HEK293 (cell line): ENCODE measurements around the gene MIF.
A peak's percentile ranks its signal among the peaks of the same experiment; 100 is the strongest.

Experiments
- CTCF ChIA-PET: fragments of 350-600 bp; formaldehyde crosslinking; extraction: SDS; loops from one replicate; lab custom pipeline; 2021; ENCODE audit warnings: antibody characterized with exemption; lab: Yijun Ruan, JAX
- POLR2A ChIA-PET: fragments of 300-600 bp; formaldehyde crosslinking; extraction: SDS; loops from one replicate; lab custom pipeline; 2020; ENCODE audit warnings: antibody characterized with exemption, inconsistent platforms; lab: Yijun Ruan, JAX
- H3K27ac ChIP-seq: fragments of 200-500 bp; sonication (Bioruptor generic); 2 replicates; pipeline ENCODE4 v1.5.1; 2014; ENCODE audit warnings: low read depth, low read length, control low read depth, inconsistent platforms; ENCODE audit errors: extremely low read depth
- H3K36me3 ChIP-seq, 2 experiments: fragments of 200-500 bp in 1 of 2; sonication (Bioruptor generic) in 1 of 2; 1 replicate in 1 of 2; 2 replicates in 1 of 2; pipeline ENCODE4 v1.5.1; 2014 to 2017; ENCODE audit warnings: inconsistent platforms in 2 of 2, low read length in 2 of 2; ENCODE audit not compliant: control insufficient read depth in 2 of 2, insufficient read depth in 1 of 2
- H3K4me1 ChIP-seq: fragments of 200-500 bp; sonication (Bioruptor generic); 2 replicates; pipeline ENCODE4 v1.5.1; 2014; ENCODE audit warnings: mild to moderate bottlenecking, low read length, inconsistent platforms; ENCODE audit not compliant: control insufficient read depth, insufficient read depth
- H3K4me3 ChIP-seq: 2 replicates; pipeline ENCODE4 v1.5.1; 2011; ENCODE audit warnings: low read depth, mild to moderate bottlenecking, control low read depth, low read length, moderate library complexity
- H3K9me3 ChIP-seq: fragments of 200-500 bp; sonication (Bioruptor generic); 2 replicates; pipeline ENCODE4 v1.5.1; 2014; ENCODE audit warnings: low read depth, low read length, inconsistent platforms; ENCODE audit not compliant: control insufficient read depth, insufficient read depth
- EGR2 ChIP-seq: fragments of 450-650 bp; formaldehyde crosslinking; IDR thresholded peaks from 2 replicates; pipeline ENCODE4 v1.5.1; 2016; ENCODE audit warnings: low read depth, missing biosample characterization, missing genetic modification characterization
- GLI2 ChIP-seq: fragments of 450-650 bp; formaldehyde crosslinking; IDR thresholded peaks from 2 replicates; pipeline ENCODE4; 2017; ENCODE audit warnings: missing biosample characterization, missing genetic modification characterization, low read depth, borderline replicate concordance
- PRDM1 ChIP-seq: fragments of 450-650 bp; formaldehyde crosslinking; IDR thresholded peaks from 2 replicates; pipeline ENCODE4; 2016; ENCODE audit warnings: missing biosample characterization, missing genetic modification characterization
- SCRT1 ChIP-seq: fragments of 450-650 bp; formaldehyde crosslinking; IDR thresholded peaks from 2 replicates; pipeline ENCODE4 v1.5.1; 2016; ENCODE audit warnings: missing biosample characterization, missing genetic modification characterization, borderline replicate concordance
- SETDB1 ChIP-seq: IDR thresholded peaks from one replicate; pipeline ENCODE4 v1.6.1; 2017; ENCODE audit warnings: mild to moderate bottlenecking, low read length, moderate library complexity, mixed read lengths; ENCODE audit not compliant: insufficient read length
- SP3 ChIP-seq: fragments of 450-650 bp; formaldehyde crosslinking; IDR thresholded peaks from 2 replicates; pipeline ENCODE4 v1.5.1; 2016; ENCODE audit warnings: missing biosample characterization, missing genetic modification characterization
- TCF7L2 ChIP-seq: IDR thresholded peaks from 2 replicates; pipeline ENCODE4 v1.6.1; 2011; ENCODE audit warnings: low read depth, mild to moderate bottlenecking, inconsistent platforms, low read length, moderate library complexity, borderline replicate concordance
- TRIM28 ChIP-seq: IDR thresholded peaks from 2 replicates; pipeline ENCODE4 v1.6.1; 2011; ENCODE audit warnings: low read length, control low read depth, borderline replicate concordance
- ZBTB20 ChIP-seq: fragments of 450-650 bp; formaldehyde crosslinking; IDR thresholded peaks from 2 replicates; pipeline ENCODE4 v1.5.1; 2016; ENCODE audit warnings: missing biosample characterization, missing genetic modification characterization
- ZBTB8A ChIP-seq: fragments of 450-650 bp; formaldehyde crosslinking; IDR thresholded peaks from 2 replicates; pipeline ENCODE4 v1.5.1; 2016; ENCODE audit warnings: missing biosample characterization, missing genetic modification characterization
- ZNF114 ChIP-seq: fragments of 450-650 bp; formaldehyde crosslinking; IDR thresholded peaks from 2 replicates; pipeline ENCODE4 v1.5.0; 2017; ENCODE audit warnings: missing biosample characterization, missing genetic modification characterization
- ZNF211 ChIP-seq: fragments of 450-650 bp; formaldehyde crosslinking; IDR thresholded peaks from 2 replicates; pipeline ENCODE4 v1.5.1; 2016; ENCODE audit warnings: low read depth, missing biosample characterization, missing genetic modification characterization
- ZNF354C ChIP-seq: fragments of 450-650 bp; formaldehyde crosslinking; IDR thresholded peaks from 2 replicates; pipeline ENCODE4 v1.5.1; 2016; ENCODE audit warnings: missing biosample characterization, missing genetic modification characterization, low read depth, borderline replicate concordance
- ZNF423 ChIP-seq: fragments of 450-650 bp; formaldehyde crosslinking; IDR thresholded peaks from 2 replicates; pipeline ENCODE4 v1.5.1; 2016; ENCODE audit warnings: missing biosample characterization, missing genetic modification characterization
- ZNF501 ChIP-seq: fragments of 450-650 bp; formaldehyde crosslinking; IDR thresholded peaks from 2 replicates; pipeline ENCODE4 v1.5.1; 2016; ENCODE audit warnings: missing biosample characterization, missing genetic modification characterization
- ZNF623 ChIP-seq: fragments of 450-650 bp; formaldehyde crosslinking; IDR thresholded peaks from 2 replicates; pipeline ENCODE4 v1.5.1; 2016; ENCODE audit warnings: missing biosample characterization, missing genetic modification characterization
- ZNF701 ChIP-seq: fragments of 450-650 bp; formaldehyde crosslinking; IDR thresholded peaks from 2 replicates; pipeline ENCODE4 v1.5.1; 2016; ENCODE audit warnings: missing biosample characterization, missing genetic modification characterization
- ZNF843 ChIP-seq: fragments of 450-650 bp; formaldehyde crosslinking; IDR thresholded peaks from 2 replicates; pipeline ENCODE4 v1.5.1; 2016; ENCODE audit warnings: missing biosample characterization, missing genetic modification characterization
- TF ChIP-seq, protein P1 (sequence below): fragments of 450-650 bp; formaldehyde crosslinking; IDR thresholded peaks from 2 replicates; pipeline ENCODE4 v1.5.1; 2016; ENCODE audit warnings: missing biosample characterization, missing genetic modification characterization
- TF ChIP-seq, protein P2 (sequence below): fragments of 450-650 bp; formaldehyde crosslinking; IDR thresholded peaks from 2 replicates; pipeline ENCODE4 v1.5.1; 2016; ENCODE audit warnings: missing biosample characterization, missing genetic modification characterization
- TF ChIP-seq, protein P3 (sequence below): fragments of 450-650 bp; formaldehyde crosslinking; IDR thresholded peaks from 2 replicates; pipeline ENCODE4 v1.5.1; 2016; ENCODE audit warnings: missing biosample characterization, missing genetic modification characterization
- TF ChIP-seq, protein P4 (sequence below): fragments of 450-650 bp; formaldehyde crosslinking; IDR thresholded peaks from 2 replicates; pipeline ENCODE4 v1.5.1; 2017; ENCODE audit warnings: missing biosample characterization, missing genetic modification characterization

Gene MIF

DNA sequence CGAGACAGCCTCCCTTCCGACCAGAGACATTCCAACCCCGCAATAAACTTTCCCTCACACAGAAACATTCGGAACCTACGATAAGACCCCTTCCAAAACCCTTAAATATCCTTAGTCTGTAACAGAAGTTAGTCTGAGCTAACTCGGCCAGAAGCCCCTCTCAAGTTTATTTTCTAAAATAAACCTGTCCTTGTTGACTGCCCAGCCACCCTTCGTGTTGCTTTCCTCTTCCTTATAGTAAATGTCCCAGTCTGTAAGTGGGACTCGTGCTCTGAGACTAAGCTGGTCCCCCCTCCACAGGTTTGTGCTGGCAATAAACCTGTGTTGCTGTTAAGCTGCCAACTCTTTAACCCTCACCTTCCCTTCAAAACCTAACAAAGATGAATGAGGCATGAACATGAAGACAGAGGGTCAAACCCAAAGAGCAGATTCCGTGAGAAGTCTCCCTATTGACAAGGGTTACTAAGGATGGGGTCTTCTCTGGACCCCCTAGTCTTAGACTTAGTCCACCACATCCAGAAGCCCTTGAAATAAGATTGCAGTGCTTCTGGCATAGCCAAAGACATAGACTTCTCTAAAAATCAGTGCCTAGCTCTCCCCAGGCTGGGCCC is 18.2 kb downstream of the MIF start:
- ChIA-PET CTCF (interaction anchor here (1.0 to 1.1 kb wide), 2 partner anchors 15 to 18 kb away, joined by 3 to 6 read pairs; partner anchors contain the start of gene MIF), POLR2A (interaction anchor here (1.1 to 3.7 kb wide), 4 partner anchors 13 to 55 kb away, joined by 3 to 71 read pairs (median 24); partner anchors contain the start of genes MIF and SLC2A11)
- Histone ChIP-seq H3K27ac (no peak overlapping the region), H3K36me3 (no peaks in the 10 kb centered on the region), H3K4me3 (no peak overlapping the region), H3K4me1 (peaks cover 4% of the 10 kb centered on the region; the same call in 1 of the 2 replicates), H3K9me3 (no peaks in the 10 kb centered on the region)
- TF ChIP-seq SETDB1 (peak; percentile 76), GLI2 (tag by site-specific recombination) (no peak), TRIM28 (peak; percentile 74; the same call in 1 of the 2 replicates), ZNF423 (tag by site-specific recombination) (no peak)

DNA sequence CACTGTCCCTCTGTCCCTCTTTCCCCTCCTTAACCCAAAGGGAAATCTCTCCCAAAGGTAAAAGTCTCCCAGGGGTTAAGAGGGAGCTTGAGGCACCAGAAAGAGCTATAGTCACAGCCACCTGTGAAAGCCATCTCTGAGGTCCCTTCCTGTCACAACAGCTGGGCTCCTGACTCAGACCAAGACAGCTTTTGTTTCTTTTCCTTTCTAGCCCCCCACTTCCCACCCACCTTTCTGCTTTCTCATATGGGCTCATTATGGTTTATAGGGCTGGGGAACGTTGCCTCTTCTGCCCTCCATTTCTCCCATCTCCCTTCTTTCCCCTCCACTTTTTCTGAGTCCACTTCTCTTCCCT is 19.1 kb downstream of the MIF start:
- TF ChIP-seq ZNF501 (tag by site-specific recombination) = no peak
- TF ChIP-seq SCRT1 (tag by site-specific recombination) = 0 out of 2 replicates have a peak, but pooled peaks have one; percentile 23
- TF ChIP-seq PRDM1 = peak; percentile 64; the same call in 1 of the 2 replicates
- H3K4me3 ChIP-seq = peak overlapping the region; percentile 63
- CTCF ChIA-PET = interaction anchor here (0.6 to 1.4 kb wide), 6 partner anchors 14 to 20 kb away, joined by 3 to 4 read pairs (median 4); partner anchors contain the start of gene MIF
- H3K36me3 ChIP-seq = no peaks in the 10 kb centered on the region
- H3K4me1 ChIP-seq = peaks cover 4% of the 10 kb centered on the region; the same call in 1 of the 2 replicates
- H3K27ac ChIP-seq = peak overlapping the region; percentile 94
- H3K9me3 ChIP-seq = no peaks in the 10 kb centered on the region
- POLR2A ChIA-PET = interaction anchor here (0.6 to 3.7 kb wide), 16 partner anchors 8 to 196 kb away, joined by 3 to 71 read pairs (median 5); partner anchors contain the start of genes MIF and SLC2A11

DNA sequence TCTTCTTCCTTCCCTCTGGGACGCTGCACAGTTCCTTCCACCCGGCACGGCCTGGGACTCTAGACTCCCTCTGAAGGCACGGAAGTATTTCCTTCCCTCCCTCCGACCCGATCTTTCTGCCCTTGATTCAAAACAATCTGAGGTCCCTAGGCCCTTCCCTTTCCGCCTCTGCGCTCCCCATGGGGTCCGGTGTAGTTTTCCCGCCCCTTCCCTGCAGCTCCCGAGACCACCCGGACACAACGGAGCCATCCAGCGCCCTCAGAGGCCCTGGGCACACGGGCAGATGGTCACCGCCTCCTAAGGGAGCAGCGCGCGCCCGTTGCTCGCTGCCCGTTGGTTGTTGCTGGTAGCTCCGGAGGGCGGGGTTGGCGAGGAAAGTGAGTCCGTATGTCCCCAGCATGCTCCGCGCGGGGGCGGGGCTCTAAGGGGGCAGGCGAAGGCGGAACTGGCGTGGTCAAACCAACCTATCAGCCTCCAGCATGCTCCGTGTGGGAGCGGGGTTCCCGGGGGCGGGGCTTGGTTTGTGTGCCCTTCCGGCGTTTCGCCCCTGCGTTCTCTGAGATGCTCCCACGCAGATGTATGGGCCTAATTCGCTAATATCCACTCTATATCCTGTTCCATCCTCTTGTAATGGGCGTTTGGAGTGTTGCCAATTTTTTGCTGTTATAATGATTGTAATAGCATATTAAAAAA is 19.6 kb downstream of the MIF start:
- CTCF ChIA-PET = interaction anchor here (0.6 to 1.4 kb wide), 6 partner anchors 14 to 20 kb away, joined by 3 to 4 read pairs (median 4); partner anchors contain the start of gene MIF
- peak overlapping the region; percentile 94 for H3K27ac ChIP-seq
- POLR2A ChIA-PET = interaction anchor here (0.6 to 3.7 kb wide), 22 partner anchors 8 to 197 kb away, joined by 3 to 71 read pairs (median 4); partner anchors contain the start of genes MIF and SLC2A11
- TF ChIP-seq ZNF843 (peak; percentile 52; the same call in 1 of the 2 replicates), ZBTB20 (tag by site-specific recombination) (peak; percentile 55; the same call in 1 of the 2 replicates), ZNF114 (tag by site-specific recombination) (no peak), ZNF211 (tag by site-specific recombination) (no peak), ZNF354C (tag by site-specific recombination) (no peak), TCF7L2 (no peak), ZNF623 (no peak; the same call in 1 of the 2 replicates), EGR2 (tag by site-specific recombination) (peak; percentile 89), ZBTB8A (tag by site-specific recombination) (peak; percentile 97), SP3 (peak; percentile 97), ZNF701 (tag by site-specific recombination) (no peak)
- TF ChIP-seq, protein P1, sequence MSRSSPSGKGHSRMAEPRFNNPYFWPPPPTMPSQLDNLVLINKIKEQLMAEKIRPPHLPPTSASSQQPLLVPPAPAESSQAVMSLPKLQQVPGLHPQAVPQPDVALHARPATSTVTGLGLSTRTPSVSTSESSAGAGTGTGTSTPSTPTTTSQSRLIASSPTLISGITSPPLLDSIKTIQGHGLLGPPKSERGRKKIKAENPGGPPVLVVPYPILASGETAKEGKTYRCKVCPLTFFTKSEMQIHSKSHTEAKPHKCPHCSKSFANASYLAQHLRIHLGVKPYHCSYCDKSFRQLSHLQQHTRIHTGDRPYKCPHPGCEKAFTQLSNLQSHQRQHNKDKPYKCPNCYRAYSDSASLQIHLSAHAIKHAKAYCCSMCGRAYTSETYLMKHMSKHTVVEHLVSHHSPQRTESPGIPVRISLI = no peak
- TF ChIP-seq, protein P2, sequence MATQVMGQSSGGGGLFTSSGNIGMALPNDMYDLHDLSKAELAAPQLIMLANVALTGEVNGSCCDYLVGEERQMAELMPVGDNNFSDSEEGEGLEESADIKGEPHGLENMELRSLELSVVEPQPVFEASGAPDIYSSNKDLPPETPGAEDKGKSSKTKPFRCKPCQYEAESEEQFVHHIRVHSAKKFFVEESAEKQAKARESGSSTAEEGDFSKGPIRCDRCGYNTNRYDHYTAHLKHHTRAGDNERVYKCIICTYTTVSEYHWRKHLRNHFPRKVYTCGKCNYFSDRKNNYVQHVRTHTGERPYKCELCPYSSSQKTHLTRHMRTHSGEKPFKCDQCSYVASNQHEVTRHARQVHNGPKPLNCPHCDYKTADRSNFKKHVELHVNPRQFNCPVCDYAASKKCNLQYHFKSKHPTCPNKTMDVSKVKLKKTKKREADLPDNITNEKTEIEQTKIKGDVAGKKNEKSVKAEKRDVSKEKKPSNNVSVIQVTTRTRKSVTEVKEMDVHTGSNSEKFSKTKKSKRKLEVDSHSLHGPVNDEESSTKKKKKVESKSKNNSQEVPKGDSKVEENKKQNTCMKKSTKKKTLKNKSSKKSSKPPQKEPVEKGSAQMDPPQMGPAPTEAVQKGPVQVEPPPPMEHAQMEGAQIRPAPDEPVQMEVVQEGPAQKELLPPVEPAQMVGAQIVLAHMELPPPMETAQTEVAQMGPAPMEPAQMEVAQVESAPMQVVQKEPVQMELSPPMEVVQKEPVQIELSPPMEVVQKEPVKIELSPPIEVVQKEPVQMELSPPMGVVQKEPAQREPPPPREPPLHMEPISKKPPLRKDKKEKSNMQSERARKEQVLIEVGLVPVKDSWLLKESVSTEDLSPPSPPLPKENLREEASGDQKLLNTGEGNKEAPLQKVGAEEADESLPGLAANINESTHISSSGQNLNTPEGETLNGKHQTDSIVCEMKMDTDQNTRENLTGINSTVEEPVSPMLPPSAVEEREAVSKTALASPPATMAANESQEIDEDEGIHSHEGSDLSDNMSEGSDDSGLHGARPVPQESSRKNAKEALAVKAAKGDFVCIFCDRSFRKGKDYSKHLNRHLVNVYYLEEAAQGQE (tag by site-specific recombination) = no peak; the same call in 1 of the 2 replicates
- TF ChIP-seq, protein P3, sequence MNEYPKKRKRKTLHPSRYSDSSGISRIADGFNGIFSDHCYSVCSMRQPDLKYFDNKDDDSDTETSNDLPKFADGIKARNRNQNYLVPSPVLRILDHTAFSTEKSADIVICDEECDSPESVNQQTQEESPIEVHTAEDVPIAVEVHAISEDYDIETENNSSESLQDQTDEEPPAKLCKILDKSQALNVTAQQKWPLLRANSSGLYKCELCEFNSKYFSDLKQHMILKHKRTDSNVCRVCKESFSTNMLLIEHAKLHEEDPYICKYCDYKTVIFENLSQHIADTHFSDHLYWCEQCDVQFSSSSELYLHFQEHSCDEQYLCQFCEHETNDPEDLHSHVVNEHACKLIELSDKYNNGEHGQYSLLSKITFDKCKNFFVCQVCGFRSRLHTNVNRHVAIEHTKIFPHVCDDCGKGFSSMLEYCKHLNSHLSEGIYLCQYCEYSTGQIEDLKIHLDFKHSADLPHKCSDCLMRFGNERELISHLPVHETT = peak; percentile 50; the same call in 1 of the 2 replicates
- TF ChIP-seq, protein P4, sequence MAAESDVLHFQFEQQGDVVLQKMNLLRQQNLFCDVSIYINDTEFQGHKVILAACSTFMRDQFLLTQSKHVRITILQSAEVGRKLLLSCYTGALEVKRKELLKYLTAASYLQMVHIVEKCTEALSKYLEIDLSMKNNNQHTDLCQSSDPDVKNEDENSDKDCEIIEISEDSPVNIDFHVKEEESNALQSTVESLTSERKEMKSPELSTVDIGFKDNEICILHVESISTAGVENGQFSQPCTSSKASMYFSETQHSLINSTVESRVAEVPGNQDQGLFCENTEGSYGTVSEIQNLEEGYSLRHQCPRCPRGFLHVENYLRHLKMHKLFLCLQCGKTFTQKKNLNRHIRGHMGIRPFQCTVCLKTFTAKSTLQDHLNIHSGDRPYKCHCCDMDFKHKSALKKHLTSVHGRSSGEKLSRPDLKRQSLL (tag by site-specific recombination) = no peak

More for the DNA sequence above, 19.6 kb downstream of the MIF start:
- H3K4me1 ChIP-seq = peaks cover 4% of the 10 kb centered on the region; the same call in 1 of the 2 replicates
- H3K4me3 ChIP-seq = peak overlapping the region; percentile 63
- no peaks in the 10 kb centered on the region for H3K36me3 ChIP-seq
- no peaks in the 10 kb centered on the region for H3K9me3 ChIP-seq
